HG03520 (cell line): ENCODE results near the gene IPO8.

ENCODE experiments used
- ATAC-seq: cut with Tn5 transposase; IDR thresholded peaks from one replicate; pipeline ENCODE4 v1.9.1; 2021; ENCODE audit warnings: mild to moderate bottlenecking, moderate library complexity; ENCODE audit not compliant: unreplicated experiment

Gene IPO8

GRCh38 chr12:30695199-30696102, at the start of gene IPO8:
Gene IPO8, minus strand, starts transcription at chr12:30695869. Its CDS starts 222 bp downstream, at chr12:30695647.
- ATAC-seq: peak; percentile 81

GRCh38 chr12:30744321-30744720, 48.7 kb upstream of the IPO8 start:
- ATAC-seq: no peak

DNA sequence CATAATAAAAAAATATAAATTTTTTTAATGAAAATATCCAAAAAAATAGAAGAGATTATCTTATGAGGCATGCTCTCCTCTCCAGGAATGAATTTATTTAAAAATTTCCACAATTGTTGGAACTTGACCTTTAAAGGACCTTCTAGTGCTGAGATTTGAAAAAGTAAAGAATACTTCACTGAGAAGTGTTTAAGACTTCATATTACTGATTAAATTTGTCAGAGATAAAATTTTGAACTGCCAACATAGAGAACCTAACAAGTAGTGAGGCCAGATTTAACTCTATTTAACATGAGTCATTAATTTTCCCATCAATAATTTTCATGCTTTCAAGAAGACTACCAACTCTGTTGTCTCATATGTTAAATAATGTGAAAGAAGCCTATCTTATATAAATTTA, 44.6 kb upstream of the IPO8 start:
- no peak for ATAC-seq

DNA sequence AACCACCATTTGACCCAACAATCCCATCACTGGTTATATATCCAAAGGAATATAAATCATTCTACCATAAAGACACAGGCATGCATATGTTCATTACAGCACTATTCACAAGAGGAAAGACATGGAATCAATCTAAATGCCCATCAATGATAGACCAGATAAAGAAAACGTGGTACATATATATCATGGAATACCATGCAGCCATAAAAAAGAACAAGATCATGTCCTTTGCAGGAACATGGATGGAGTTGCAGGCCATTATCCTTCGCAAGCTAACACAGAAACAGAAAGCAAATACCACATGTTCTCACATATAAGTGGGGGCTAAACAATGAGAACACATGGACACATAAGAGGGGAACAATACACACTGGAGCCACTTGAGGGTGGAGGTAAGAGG, 43.4 kb upstream of the IPO8 start:
- no peak for ATAC-seq

GRCh38 chr12:30732954-30733637, 37.4 kb upstream of the IPO8 start:
- ATAC-seq: no peak

GRCh38 chr12:30730011-30730410, 34.3 kb upstream of the IPO8 start:
- ATAC-seq: no peak

- ATAC-seq: no peak
These were observed 33.9 kb upstream of the IPO8 start for GRCh38 chr12:30729547-30729946.

DNA sequence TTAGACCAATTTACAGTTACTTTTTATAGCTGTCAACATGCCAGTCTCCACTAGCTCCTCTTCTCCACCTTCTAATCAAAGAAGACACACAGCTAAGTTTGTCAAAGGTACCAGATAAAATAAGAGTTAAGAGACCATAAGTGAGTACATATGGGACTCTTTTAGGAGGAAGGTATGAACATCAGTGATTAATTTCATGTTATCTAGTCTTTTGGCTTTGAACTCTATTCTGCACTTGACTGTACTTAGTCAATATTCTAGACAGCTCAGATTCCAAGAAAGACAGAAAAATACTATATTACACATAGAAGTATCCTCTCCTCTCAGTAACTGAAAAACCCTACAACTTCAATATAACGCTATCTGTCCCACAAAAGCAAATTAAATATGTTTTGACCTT, 31.0 kb upstream of the IPO8 start:
- no peak for ATAC-seq

GRCh38 chr12:30725739-30726138, 30.1 kb upstream of the IPO8 start:
- no peak for ATAC-seq

GRCh38 chr12:30719060-30719459, 23.4 kb upstream of the IPO8 start:
- no peak for ATAC-seq

DNA sequence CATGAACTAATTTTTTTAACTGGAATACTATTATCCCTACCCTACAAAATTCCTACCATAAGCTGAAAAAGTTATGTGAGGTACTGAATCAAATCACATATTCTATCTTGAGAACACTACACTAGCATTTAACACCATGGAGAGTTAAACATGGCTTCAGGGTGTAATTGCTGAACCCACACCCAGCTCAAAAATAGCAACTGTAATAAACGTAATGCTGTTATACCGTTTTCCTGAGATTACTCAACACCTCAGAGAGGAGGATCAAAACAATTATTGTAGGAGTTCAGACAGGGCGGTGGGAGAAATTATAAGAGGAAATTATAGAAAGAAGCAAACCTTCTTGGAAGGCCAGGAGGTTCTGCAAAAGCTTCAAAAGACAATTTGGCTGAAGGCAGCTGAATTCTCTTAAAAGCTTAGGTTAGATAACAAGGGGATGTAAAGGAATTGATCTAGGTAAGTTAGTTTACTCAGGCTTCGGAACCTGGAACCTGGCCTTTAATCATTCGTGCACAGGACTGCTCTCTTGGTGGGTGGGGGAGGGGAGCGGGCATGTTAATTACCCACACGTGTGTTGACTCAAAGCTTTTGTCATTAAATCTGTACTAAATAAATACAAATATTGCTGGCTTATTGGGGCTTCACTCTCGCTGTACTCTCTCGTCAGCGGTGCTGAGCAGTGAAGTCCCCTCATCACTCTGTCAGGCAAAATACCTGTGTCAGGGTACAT, 12.1 kb upstream of the IPO8 start:
- ATAC-seq: no peak

GRCh38 chr12:30706476-30706875, 10.8 kb upstream of the IPO8 start:
- no peak for ATAC-seq

DNA sequence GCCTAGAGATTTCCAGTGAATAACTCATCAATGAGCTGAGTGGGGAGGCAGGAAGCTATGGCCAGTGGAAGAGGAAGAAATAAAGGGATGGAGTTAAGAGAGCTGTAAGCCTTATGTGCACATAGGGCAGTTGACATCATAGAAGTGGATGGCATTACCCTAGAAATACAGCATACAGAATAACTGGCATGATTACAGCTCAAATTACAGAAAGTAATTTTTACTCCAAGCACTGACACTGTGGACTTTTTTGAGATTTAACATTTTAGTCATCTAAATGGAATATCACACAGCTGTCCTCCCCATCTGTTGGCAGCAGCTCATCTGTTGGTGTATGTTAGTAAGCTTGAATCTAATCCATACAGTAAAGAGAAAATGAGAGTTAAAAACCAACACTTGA, 5.4 kb upstream of the IPO8 start:
- ATAC-seq: no peak

DNA sequence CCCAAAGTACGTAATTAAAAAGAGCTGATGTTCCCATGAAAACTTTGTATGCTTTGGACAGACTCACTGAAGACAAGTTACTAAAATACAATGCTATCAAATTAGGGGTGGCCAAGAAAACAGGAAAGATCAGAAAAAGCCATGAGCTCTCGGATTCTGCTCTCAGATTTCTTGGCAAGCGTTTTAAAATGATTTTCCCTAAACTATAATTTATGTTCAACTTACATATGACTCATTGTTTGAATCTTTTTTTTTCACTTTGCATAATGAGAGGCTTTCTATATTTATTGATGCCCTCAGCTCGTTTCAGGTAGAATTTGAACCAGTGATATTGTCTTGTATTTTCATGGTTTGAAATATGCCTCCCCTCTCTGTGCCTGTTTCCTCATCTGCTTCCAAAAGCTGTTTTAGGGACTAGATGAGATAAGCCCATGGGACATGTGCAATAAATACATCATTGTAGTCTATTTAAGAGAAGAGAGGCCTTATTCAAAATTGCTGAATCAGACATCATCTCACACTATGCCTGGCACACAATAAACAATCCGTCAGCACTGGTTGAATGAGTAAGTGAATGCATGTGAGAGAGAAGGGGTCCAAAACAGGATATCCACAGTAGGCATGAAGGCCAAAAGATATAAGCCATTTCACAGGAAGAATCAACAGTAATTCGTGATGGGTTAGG, 4.7 kb upstream of the IPO8 start:
- no peak for ATAC-seq

- ATAC-seq: no peak
These were observed 2.7 kb upstream of the IPO8 start for GRCh38 chr12:30698346-30698745.

- no peak for ATAC-seq
These were observed 1.3 kb upstream of the IPO8 start for GRCh38 chr12:30696943-30697342.

GRCh38 chr12:30696486-30696885, 817 bp upstream of the IPO8 start:
- ATAC-seq: no peak

DNA sequence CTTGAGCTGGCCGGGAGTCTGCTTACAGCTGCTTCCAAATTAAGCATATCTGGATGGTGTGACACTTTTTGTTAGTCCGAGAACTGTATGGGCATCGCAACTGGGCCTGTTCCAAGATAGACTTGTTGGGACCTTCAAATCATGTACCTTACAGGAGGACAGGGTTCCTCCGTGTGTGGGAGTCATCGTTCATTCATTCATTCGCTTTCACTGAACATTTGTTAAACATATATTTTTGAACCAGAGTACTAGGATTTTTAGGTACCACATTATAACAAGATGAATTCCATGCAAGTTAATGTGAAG, 387 bp upstream of the IPO8 start:
- ATAC-seq: peak; percentile 29

- no peak for ATAC-seq
These were observed 1.1 kb downstream of the IPO8 start for GRCh38 chr12:30694412-30695198.

DNA sequence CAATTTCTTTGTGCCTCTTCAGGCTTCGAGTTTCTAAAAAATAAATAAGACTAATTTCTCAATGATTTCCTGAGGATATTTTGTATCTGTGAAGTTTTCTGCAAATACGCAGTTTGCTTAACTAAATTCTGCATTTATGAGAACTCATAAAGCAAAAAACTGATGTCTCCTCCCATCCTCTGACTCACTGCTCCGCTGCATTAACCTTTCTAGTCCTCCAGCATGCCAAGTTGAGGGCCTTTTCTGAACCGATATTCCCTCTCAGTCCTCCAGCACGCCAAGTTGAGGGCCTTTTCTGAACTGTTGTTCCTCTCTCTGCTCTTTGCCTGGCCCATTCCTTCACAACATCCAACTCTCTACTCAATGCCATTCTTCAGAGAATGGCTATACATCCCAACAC, 3.2 kb downstream of the IPO8 start:
- ATAC-seq: no peak
